Effector memory CD8-positive, alpha-beta T cell (primary cell): Measurements from ENCODE around the gene CHURC1.
A peak's percentile ranks its signal among the peaks of the same experiment; 100 is the strongest.

ENCODE experiments used
- ATAC-seq: fragments of 150-1000 bp; cut with Tn5 transposase; replicated peaks from 2 replicates; pipeline ENCODE4 v1.10.0; 2021; ENCODE audit warnings: mild to moderate bottlenecking, moderate library complexity
- DNase-seq, 3 experiments: peaks; one replicate each; pipeline ENCODE4 v3.0.0; 2021
- H3K27ac Mint-ChIP-seq, 2 donors: one replicate each; pipeline ENCODE4 v1.8.0; 2022; ENCODE audit warnings: mild to moderate bottlenecking in 2 of 2, mixed read lengths in 2 of 2, moderate library complexity in 2 of 2
- H3K27me3 Mint-ChIP-seq, 2 donors: one replicate each; pipeline ENCODE4 v1.8.0; 2022; ENCODE audit warnings: mixed read lengths in 2 of 2
- H3K36me3 Mint-ChIP-seq: one replicate; pipeline ENCODE4 v1.8.0; 2022; ENCODE audit warnings: mild to moderate bottlenecking, moderate library complexity, mixed read lengths; ENCODE audit not compliant: insufficient read depth
- H3K4me1 Mint-ChIP-seq, 2 donors: one replicate each; pipeline ENCODE4 v1.8.0; 2022; ENCODE audit warnings: low read depth in 2 of 2, mixed read lengths in 2 of 2
- H3K4me3 Mint-ChIP-seq, 2 donors: one replicate each; pipeline ENCODE4 v1.8.0; 2022; ENCODE audit warnings: mild to moderate bottlenecking in 2 of 2, mixed read lengths in 2 of 2, moderate library complexity in 2 of 2
- H3K9me3 Mint-ChIP-seq, 2 donors: one replicate each; pipeline ENCODE4 v1.8.0; 2022; ENCODE audit warnings: mixed read lengths in 2 of 2

CHURC1 gene

GRCh38 chr14:64947710-64948611 is 33.7 kb downstream of the CHURC1 start:
- ATAC-seq = no peak
- Mint-ChIP-seq H3K9me3 (no peaks in the 10 kb centered on the region), H3K4me1 (peaks cover 0 to 17% of the 10 kb centered on the region in 2 donors)

GRCh38 chr14:64948612-64949210 is 34.5 kb downstream of the CHURC1 start:
- no peak for DNase-seq
- peak overlapping the region in 1 of 2 donors; percentile 19 for H3K27ac Mint-ChIP-seq
- no peaks in the 10 kb centered on the region for H3K9me3 Mint-ChIP-seq
- no peaks in the 10 kb centered on the region for H3K27me3 Mint-ChIP-seq
- H3K4me3 Mint-ChIP-seq = no peak overlapping the region
- H3K4me1 Mint-ChIP-seq = peaks cover under 1 to 15% of the 10 kb centered on the region in 2 donors
- no peaks in the 10 kb centered on the region for H3K36me3 Mint-ChIP-seq
- ATAC-seq = no peak

More at GRCh38 chr14:64947710-64948611, 33.7 kb downstream of the CHURC1 start:
- Mint-ChIP-seq H3K4me3 (no peak overlapping the region), H3K36me3 (peaks cover 3% of the 10 kb centered on the region), H3K27me3 (no peaks in the 10 kb centered on the region), H3K27ac (peak overlapping the region in 1 of 2 donors; percentile 37)
- DNase-seq = no peak

GRCh38 chr14:64950889-64951288 is 36.6 kb downstream of the CHURC1 start:
- no peaks in the 10 kb centered on the region for H3K9me3 Mint-ChIP-seq
- H3K27me3 Mint-ChIP-seq = no peaks in the 10 kb centered on the region
- H3K4me1 Mint-ChIP-seq = peaks cover 4 to 11% of the 10 kb centered on the region in 2 donors
- H3K4me3 Mint-ChIP-seq = no peak overlapping the region
- H3K27ac Mint-ChIP-seq = no peak overlapping the region
- no peak for DNase-seq
- ATAC-seq = no peak
- no peaks in the 10 kb centered on the region for H3K36me3 Mint-ChIP-seq

GRCh38 chr14:64951291-64951690 is 37.0 kb downstream of the CHURC1 start:
- H3K4me3 Mint-ChIP-seq = no peak overlapping the region
- no peaks in the 10 kb centered on the region for H3K36me3 Mint-ChIP-seq
- peaks cover 4 to 11% of the 10 kb centered on the region in 2 donors for H3K4me1 Mint-ChIP-seq
- no peak for DNase-seq
- no peaks in the 10 kb centered on the region for H3K27me3 Mint-ChIP-seq
- H3K27ac Mint-ChIP-seq = no peak overlapping the region
- H3K9me3 Mint-ChIP-seq = no peaks in the 10 kb centered on the region
- ATAC-seq = no peak

- DNase-seq (no peak), ATAC-seq (no peak)
- peak overlapping the region in 1 of 2 donors; percentile 35 for H3K27ac Mint-ChIP-seq
- peaks cover under 1% of the 10 kb centered on the region for H3K36me3 Mint-ChIP-seq
- H3K4me3 Mint-ChIP-seq = no peak overlapping the region
- H3K9me3 Mint-ChIP-seq = no peaks in the 10 kb centered on the region
- H3K4me1 Mint-ChIP-seq = peaks cover 4 to 8% of the 10 kb centered on the region in 2 donors
- H3K27me3 Mint-ChIP-seq = no peaks in the 10 kb centered on the region
Observed at GRCh38 chr14:64951724-64952123, 37.5 kb downstream of the CHURC1 start.

GRCh38 chr14:64952598-64953309 is 38.5 kb downstream of the CHURC1 start:
- no peak for DNase-seq
- no peak for ATAC-seq

GRCh38 chr14:64953310-64953654 is 39.0 kb downstream of the CHURC1 start:
- ATAC-seq = no peak
- H3K4me3 Mint-ChIP-seq = no peak overlapping the region
- no peak for DNase-seq
- no peaks in the 10 kb centered on the region for H3K27me3 Mint-ChIP-seq
- no peak overlapping the region for H3K27ac Mint-ChIP-seq
- peaks cover 3% of the 10 kb centered on the region for H3K36me3 Mint-ChIP-seq
- no peaks in the 10 kb centered on the region for H3K9me3 Mint-ChIP-seq
- peaks cover 4% of the 10 kb centered on the region in 2 donors for H3K4me1 Mint-ChIP-seq

More at GRCh38 chr14:64952598-64953309, 38.5 kb downstream of the CHURC1 start:
- no peaks in the 10 kb centered on the region for H3K27me3 Mint-ChIP-seq
- H3K36me3 Mint-ChIP-seq = peaks cover 3% of the 10 kb centered on the region
- H3K4me3 Mint-ChIP-seq = no peak overlapping the region
- no peaks in the 10 kb centered on the region for H3K9me3 Mint-ChIP-seq
- H3K27ac Mint-ChIP-seq = peak overlapping the region in 1 of 2 donors; percentile 35
- peaks cover 4% of the 10 kb centered on the region in 2 donors for H3K4me1 Mint-ChIP-seq

GRCh38 chr14:64953661-64954060 is 39.4 kb downstream of the CHURC1 start:
- no peaks in the 10 kb centered on the region for H3K27me3 Mint-ChIP-seq
- peaks cover 4% of the 10 kb centered on the region in 2 donors for H3K4me1 Mint-ChIP-seq
- H3K36me3 Mint-ChIP-seq = peaks cover 3% of the 10 kb centered on the region
- no peaks in the 10 kb centered on the region for H3K9me3 Mint-ChIP-seq
- no peak overlapping the region for H3K4me3 Mint-ChIP-seq
- no peak overlapping the region for H3K27ac Mint-ChIP-seq
- no peak for DNase-seq
- no peak for ATAC-seq

- Mint-ChIP-seq H3K36me3 (peaks cover 3% of the 10 kb centered on the region), H3K9me3 (no peaks in the 10 kb centered on the region), H3K4me3 (no peak overlapping the region), H3K27ac (no peak overlapping the region), H3K4me1 (peaks cover 4% of the 10 kb centered on the region in 2 donors), H3K27me3 (no peaks in the 10 kb centered on the region)
- DNase-seq (no peak), ATAC-seq (no peak)
Observed at GRCh38 chr14:64954491-64955240, 40.4 kb downstream of the CHURC1 start.

- DNase-seq (no peak), ATAC-seq (no peak)
- no peak overlapping the region for H3K27ac Mint-ChIP-seq
- no peaks in the 10 kb centered on the region for H3K9me3 Mint-ChIP-seq
- H3K4me3 Mint-ChIP-seq = no peak overlapping the region
- H3K4me1 Mint-ChIP-seq = peaks cover 8% of the 10 kb centered on the region in 2 donors
- H3K36me3 Mint-ChIP-seq = peaks cover 3% of the 10 kb centered on the region
- no peaks in the 10 kb centered on the region for H3K27me3 Mint-ChIP-seq
Observed at GRCh38 chr14:64955297-64955696, 41.0 kb downstream of the CHURC1 start.

GRCh38 chr14:64956697-64957406 is 42.6 kb downstream of the CHURC1 start:
- Mint-ChIP-seq H3K4me1 (peaks cover 8 to 10% of the 10 kb centered on the region in 2 donors), H3K9me3 (no peaks in the 10 kb centered on the region), H3K27ac (no peak overlapping the region), H3K27me3 (no peaks in the 10 kb centered on the region), H3K36me3 (peaks cover 3% of the 10 kb centered on the region), H3K4me3 (no peak overlapping the region)
- ATAC-seq (no peak), DNase-seq (no peak)

GRCh38 chr14:64958201-64958600 is 43.9 kb downstream of the CHURC1 start:
- H3K9me3 Mint-ChIP-seq = no peaks in the 10 kb centered on the region
- H3K27ac Mint-ChIP-seq = no peak overlapping the region
- H3K36me3 Mint-ChIP-seq = peaks cover 3% of the 10 kb centered on the region
- H3K4me3 Mint-ChIP-seq = no peak overlapping the region
- ATAC-seq (no peak), DNase-seq (no peak)
- no peaks in the 10 kb centered on the region for H3K27me3 Mint-ChIP-seq
- peaks cover 6 to 8% of the 10 kb centered on the region in 2 donors for H3K4me1 Mint-ChIP-seq
